Measurements from ENCODE around the gene FAM120B.
A peak's percentile ranks its signal among the peaks of the same experiment; 100 is the strongest.

The FAM120B gene

GRCh38 chr6:170420791-170421776 is 114.5 kb downstream of the FAM120B start:
- DNase-seq (ENCODE audit: low read depth): no peak
- no peak for TF ChIP-seq CTCF (conservative IDR thresholded peaks at IDR 0.05; ENCODE audit: low read depth, low read length)
- no peak overlapping the region for H3K4me3 ChIP-seq (ENCODE audit: low read depth, low read length)

GRCh38 chr6:170421921-170422320 is 115.4 kb downstream of the FAM120B start:
- no peak overlapping the region for H3K4me3 ChIP-seq (ENCODE audit: low read depth, low read length)
- no peak for DNase-seq (ENCODE audit: low read depth)
- no peak for TF ChIP-seq CTCF (conservative IDR thresholded peaks at IDR 0.05; ENCODE audit: low read depth, low read length)

GRCh38 chr6:170423030-170423429 is 116.5 kb downstream of the FAM120B start:
- H3K4me3 ChIP-seq (ENCODE audit: low read depth, low read length): no peak overlapping the region
- no peak for DNase-seq (ENCODE audit: low read depth)
- TF ChIP-seq CTCF (conservative IDR thresholded peaks at IDR 0.05; ENCODE audit: low read depth, low read length): no peak

GRCh38 chr6:170423814-170424603 is 117.5 kb downstream of the FAM120B start:
- TF ChIP-seq CTCF (conservative IDR thresholded peaks at IDR 0.05; ENCODE audit: low read depth, low read length): no peak

GRCh38 chr6:170424604-170425126 is 118.1 kb downstream of the FAM120B start:
- no peak for DNase-seq (ENCODE audit: low read depth)
- no peak overlapping the region for H3K4me3 ChIP-seq (ENCODE audit: low read depth, low read length)
- TF ChIP-seq CTCF (conservative IDR thresholded peaks at IDR 0.05; ENCODE audit: low read depth, low read length): no peak

More at GRCh38 chr6:170423814-170424603, 117.5 kb downstream of the FAM120B start:
- no peak overlapping the region for H3K4me3 ChIP-seq (ENCODE audit: low read depth, low read length)
- no peak for DNase-seq (ENCODE audit: low read depth)

- TF ChIP-seq CTCF (conservative IDR thresholded peaks at IDR 0.05; ENCODE audit: low read depth, low read length): peak; percentile 55
- H3K4me3 ChIP-seq (ENCODE audit: low read depth, low read length): no peak overlapping the region
- peak; percentile 81 for DNase-seq (ENCODE audit: low read depth)
Measured at GRCh38 chr6:170429450-170429849, 122.9 kb downstream of the FAM120B start.
